OCI-LY3 (cell line): ENCODE measurements around the gene CNPY1.

ENCODE experiments used
- CTCF ChIP-seq: fragments of 200-600, 300-600 bp; sonication (generic); IDR thresholded peaks from 2 replicates; pipeline ENCODE4 v1.5.1; 2014; ENCODE audit warnings: antibody characterized with exemption, low read length, low read depth
- EZH2phosphoT487 ChIP-seq: fragments of 200-600 bp; shearing (Covaris generic); IDR thresholded peaks from 2 replicates; pipeline ENCODE4 v1.6.1; 2018; ENCODE audit warnings: antibody characterized with exemption, mixed run types, low read depth

DNA sequence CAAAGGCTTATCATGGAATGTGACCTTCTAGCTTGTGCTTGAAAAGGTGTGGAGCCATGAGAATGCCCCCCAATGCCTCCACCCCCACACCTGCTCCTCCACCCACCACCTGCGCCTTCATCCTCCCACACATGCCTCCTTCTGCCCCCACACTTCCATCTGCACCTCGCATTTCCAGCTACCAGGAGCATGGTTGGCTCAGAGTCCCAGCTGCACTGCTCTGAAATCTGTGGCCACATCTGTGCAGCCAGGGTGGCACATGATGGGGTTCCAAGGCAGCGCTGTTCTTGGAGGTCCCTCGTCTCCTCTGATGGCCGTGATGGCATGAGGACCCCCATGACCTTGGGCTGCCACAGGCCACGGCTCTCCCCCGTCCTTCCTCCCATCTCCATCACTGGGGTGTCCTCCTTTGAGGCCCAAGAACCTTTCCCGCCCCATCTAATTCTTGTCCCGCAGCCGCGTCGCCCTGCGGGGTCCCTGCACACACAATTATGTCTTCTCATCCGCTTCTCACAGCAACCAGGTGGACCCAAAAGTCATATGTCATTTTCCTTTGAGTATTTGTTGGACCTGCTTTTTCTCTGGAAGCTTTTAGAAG is 40.6 kb upstream of the CNPY1 start:
- TF ChIP-seq EZH2phosphoT487: no peak
- TF ChIP-seq CTCF: no peak
